ACC112 (cell line): ENCODE results near the gene INPP4A.
A peak's percentile ranks its signal among the peaks of the same experiment; 100 is the strongest.

Source experiments
- H2AFZ ChIP-seq: fragments of 200-600 bp; sonication (generic); one replicate; pipeline ENCODE4 v1.6.0; 2017; ENCODE audit warnings: antibody characterized with exemption, low read length; ENCODE audit not compliant: unreplicated experiment
- H3K27ac ChIP-seq: fragments of 200-600 bp; sonication (generic); 2 replicates; pipeline ENCODE4 v1.5.1; 2014; ENCODE audit warnings: low read depth, mild to moderate bottlenecking, antibody characterized with exemption, low read length, moderate library complexity
- H3K27me3 ChIP-seq: fragments of 200-600 bp; sonication (generic); 2 replicates; pipeline ENCODE4 v1.6.1; 2014; ENCODE audit warnings: mild to moderate bottlenecking, antibody characterized with exemption, low read length, moderate library complexity, mixed read lengths; ENCODE audit not compliant: insufficient read depth
- H3K36me3 ChIP-seq: fragments of 200-600 bp; sonication (generic); 2 replicates; pipeline ENCODE4 v1.6.1; 2016; ENCODE audit warnings: mild to moderate bottlenecking, antibody characterized with exemption, low read length, moderate library complexity, mixed read lengths; ENCODE audit not compliant: insufficient read depth
- H3K4me1 ChIP-seq: fragments of 200-600 bp; sonication (generic); one replicate; pipeline ENCODE4 v1.6.1; 2016; ENCODE audit warnings: low read length, mixed read lengths; ENCODE audit not compliant: insufficient read depth, unreplicated experiment, control insufficient read depth
- H3K4me3 ChIP-seq: fragments of 200-600 bp; sonication (generic); 2 replicates; pipeline ENCODE4 v1.5.1; 2014; ENCODE audit warnings: mild to moderate bottlenecking, low read depth, low read length
- H3K79me2 ChIP-seq: fragments of 200-600 bp; sonication (generic); one replicate; pipeline ENCODE4 v1.6.0; 2016; ENCODE audit warnings: low read length; ENCODE audit not compliant: control insufficient read depth, unreplicated experiment, insufficient read depth

Gene INPP4A

DNA sequence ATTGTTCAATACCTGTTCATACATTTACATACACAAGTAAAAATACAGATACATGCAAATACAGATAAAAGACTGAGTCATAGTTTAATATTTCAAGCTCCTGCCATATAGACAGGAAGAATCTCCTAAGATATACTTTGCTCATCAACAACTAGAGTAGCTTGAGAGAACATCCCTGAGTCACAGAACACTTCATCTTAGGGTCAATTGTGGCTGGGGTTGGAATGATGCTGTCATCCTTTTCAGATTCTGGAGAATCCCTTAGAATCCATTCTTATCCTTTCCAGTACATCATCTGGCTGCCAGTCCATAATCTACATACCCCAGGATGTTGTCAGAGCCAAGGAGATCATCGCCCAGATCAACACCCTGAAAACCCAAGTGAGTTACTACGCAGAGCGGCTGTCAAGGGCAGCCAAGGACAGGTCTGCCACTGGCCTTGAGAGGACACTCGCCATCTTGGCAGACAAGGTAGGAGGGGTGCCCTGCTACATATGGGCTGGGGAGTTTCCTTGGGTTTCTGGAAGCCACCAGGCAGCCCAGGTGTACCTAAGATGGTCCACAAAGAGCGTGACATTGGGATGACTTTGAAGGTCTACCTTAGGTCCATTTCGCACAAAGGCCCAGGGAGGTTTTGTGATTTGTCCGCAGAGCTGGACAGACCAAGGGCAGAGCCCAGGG is 108.0 kb downstream of the INPP4A start:
- Histone ChIP-seq H3K4me1 (no peaks in the 10 kb centered on the region), H3K27ac (no peak overlapping the region), H3K4me3 (no peak overlapping the region), H3K36me3 (no peaks in the 10 kb centered on the region; the same call in 1 of the 2 replicates), H3K27me3 (no peaks in the 10 kb centered on the region), H3K79me2 (no peaks in the 10 kb centered on the region), H2AFZ (no peak overlapping the region)

DNA sequence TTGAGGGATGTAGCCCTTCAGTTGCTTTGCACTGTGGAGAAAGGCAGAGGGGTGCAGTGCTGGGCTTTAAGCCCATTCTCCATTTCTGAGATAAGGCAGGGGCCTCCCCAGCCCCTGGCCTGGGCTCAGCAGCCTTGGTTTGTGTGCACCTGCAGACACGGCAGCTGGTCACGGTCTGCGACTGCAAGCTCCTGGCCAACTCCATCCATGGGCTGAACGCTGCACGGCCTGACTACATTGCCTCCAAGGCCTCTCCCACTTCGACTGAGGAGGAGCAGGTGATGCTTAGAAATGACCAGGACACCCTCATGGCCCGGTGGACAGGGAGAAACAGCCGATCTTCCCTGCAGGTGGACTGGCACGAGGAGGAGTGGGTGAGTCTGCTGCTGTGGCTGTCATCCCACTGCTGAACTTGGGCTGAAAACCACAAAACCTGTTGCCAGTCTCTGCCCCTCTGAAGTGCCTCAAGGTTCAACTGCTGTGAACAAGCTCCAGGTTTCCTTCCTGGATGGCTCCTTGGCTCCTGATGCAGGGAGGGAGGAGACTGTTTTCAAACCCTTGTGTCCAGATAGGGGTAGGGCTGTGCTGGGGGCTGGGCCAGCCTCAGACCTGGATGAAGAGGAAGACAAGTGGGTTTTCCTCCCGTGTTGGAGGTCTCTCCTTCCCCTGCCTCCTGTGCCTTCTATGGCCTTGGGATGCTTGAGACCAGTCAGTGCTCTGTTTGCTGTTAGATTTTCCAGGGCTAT is 109.6 kb downstream of the INPP4A start:
- H3K79me2 ChIP-seq = no peaks in the 10 kb centered on the region
- no peak overlapping the region for H3K4me3 ChIP-seq
- H3K36me3 ChIP-seq = no peaks in the 10 kb centered on the region; the same call in 1 of the 2 replicates

DNA sequence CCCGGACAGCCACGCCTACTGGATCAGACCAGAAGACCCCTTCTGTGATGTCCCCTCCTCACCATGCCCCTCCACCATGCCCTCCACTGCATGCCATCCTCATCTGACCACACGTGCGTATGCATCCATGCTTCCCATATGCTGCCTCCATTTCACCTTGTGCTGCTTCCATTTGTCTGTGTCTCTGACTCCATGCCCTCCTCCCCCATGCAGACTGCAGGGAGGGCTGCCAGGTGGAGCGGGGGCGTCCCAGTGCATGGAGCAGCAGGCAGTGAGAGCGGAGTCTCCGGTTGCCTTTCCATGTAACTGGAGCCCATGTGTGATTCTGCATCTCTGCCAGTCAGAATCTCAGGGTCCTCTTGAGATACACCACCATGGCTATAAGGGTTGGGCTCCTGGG is 111.0 kb downstream of the INPP4A start:
- H3K27me3 ChIP-seq = no peaks in the 10 kb centered on the region
- H3K4me1 ChIP-seq = peaks cover 14% of the 10 kb centered on the region
- no peaks in the 10 kb centered on the region for H3K79me2 ChIP-seq
- no peak overlapping the region for H2AFZ ChIP-seq
- no peak overlapping the region for H3K27ac ChIP-seq
- no peak overlapping the region for H3K4me3 ChIP-seq
- no peaks in the 10 kb centered on the region; the same call in 1 of the 2 replicates for H3K36me3 ChIP-seq

More for the DNA sequence above, 109.6 kb downstream of the INPP4A start:
- no peak overlapping the region for H2AFZ ChIP-seq
- H3K4me1 ChIP-seq = peaks cover under 1% of the 10 kb centered on the region
- H3K27me3 ChIP-seq = no peaks in the 10 kb centered on the region
- no peak overlapping the region for H3K27ac ChIP-seq

DNA sequence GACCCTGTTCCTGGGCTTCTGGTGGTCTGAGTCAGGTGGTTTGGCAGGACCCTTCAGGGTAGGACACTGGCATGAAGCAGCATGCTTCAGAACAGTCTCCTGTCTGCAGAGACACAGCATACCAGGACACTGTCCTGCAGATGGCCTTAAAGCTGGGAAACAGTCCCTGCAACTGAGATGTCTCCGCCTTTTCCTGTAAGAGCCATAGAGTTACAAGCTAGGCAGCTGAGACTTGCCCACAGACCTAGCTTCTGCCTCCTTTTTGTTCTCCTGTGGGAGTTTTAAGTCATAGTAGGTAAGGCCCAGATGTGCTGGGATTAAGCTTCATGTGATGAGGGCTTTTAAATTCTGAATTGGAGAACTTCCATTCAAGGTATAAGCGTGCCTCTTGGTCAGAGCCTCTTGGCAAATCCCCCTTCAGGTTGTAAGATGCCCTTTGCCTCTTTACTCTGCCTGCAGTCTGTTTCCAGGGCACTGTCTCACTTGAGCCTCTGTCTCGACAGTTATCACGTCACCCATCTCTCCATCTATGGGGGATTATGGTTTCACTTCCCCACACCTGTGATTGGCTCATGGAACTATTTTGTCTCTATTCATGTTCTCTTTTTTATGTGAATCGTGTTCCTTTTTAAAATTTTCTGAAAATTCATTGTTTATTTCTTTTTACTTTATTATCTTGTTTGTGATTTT is 111.8 kb downstream of the INPP4A start:
- H3K36me3 ChIP-seq = no peaks in the 10 kb centered on the region; the same call in 1 of the 2 replicates
- no peak overlapping the region for H2AFZ ChIP-seq
- no peak overlapping the region for H3K27ac ChIP-seq
- no peak overlapping the region for H3K4me3 ChIP-seq
- no peaks in the 10 kb centered on the region for H3K79me2 ChIP-seq
- H3K27me3 ChIP-seq = no peaks in the 10 kb centered on the region
- H3K4me1 ChIP-seq = peaks cover 14% of the 10 kb centered on the region

DNA sequence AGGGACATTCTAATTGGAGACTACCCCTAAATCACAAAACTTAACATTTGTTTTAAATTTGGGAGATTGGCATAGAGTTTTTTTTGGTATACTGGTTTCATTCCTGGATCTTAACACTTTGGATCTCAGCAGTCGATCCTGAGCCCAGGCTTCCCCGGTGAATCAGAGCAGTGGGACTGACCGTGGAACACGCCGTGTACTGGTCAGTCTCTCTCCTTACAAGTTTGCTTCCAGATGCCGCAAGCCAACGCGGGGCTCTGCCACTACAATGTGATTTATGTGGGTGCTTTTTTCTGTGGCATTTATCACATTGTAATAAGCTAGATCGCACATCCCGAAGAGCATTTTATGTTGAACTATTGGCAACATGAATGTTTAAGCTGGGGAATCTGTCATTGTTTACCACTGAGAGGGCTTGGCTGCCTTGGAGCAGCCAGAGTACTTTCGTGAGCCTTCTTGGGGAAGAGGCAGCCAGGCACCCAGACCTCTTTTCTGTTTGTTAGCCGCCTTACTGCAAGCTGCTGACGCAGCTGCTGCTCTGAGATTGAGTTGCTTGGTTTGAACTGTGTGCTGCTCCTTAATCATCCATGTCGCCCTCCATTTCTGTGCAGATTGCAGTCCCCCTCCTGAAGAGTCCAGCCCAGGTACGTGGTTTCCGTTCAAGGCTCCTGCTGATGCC is 114.3 kb downstream of the INPP4A start:
- no peaks in the 10 kb centered on the region for H3K79me2 ChIP-seq
- H2AFZ ChIP-seq = no peak overlapping the region
- no peak overlapping the region for H3K27ac ChIP-seq
- no peaks in the 10 kb centered on the region for H3K36me3 ChIP-seq
- H3K27me3 ChIP-seq = no peaks in the 10 kb centered on the region
- no peak overlapping the region for H3K4me3 ChIP-seq
- H3K4me1 ChIP-seq = peaks cover 14% of the 10 kb centered on the region

DNA sequence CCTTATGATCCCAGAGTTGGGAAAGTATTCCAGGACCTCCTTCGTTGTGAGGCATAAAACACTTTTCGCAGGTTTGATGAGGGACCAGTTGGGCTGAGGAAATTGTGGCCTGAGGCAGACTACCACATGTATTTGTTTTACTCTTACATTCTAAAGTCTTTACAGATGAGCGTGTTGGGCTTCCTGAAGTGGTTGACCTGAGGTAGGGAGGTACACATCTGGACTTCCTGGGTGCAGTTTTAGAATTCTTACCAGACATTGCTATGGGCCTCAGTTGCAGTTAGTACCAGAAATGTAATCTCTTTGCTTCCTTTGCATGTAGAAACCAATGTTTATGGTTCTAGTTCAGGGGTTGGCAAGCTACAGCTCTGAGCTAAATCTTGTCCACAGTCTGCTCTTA is 114.9 kb downstream of the INPP4A start:
- H3K79me2 ChIP-seq = no peaks in the 10 kb centered on the region
- no peak overlapping the region for H3K4me3 ChIP-seq
- H3K4me1 ChIP-seq = peaks cover 14% of the 10 kb centered on the region
- no peak overlapping the region for H3K27ac ChIP-seq
- no peaks in the 10 kb centered on the region for H3K27me3 ChIP-seq
- H3K36me3 ChIP-seq = no peaks in the 10 kb centered on the region
- no peak overlapping the region for H2AFZ ChIP-seq

DNA sequence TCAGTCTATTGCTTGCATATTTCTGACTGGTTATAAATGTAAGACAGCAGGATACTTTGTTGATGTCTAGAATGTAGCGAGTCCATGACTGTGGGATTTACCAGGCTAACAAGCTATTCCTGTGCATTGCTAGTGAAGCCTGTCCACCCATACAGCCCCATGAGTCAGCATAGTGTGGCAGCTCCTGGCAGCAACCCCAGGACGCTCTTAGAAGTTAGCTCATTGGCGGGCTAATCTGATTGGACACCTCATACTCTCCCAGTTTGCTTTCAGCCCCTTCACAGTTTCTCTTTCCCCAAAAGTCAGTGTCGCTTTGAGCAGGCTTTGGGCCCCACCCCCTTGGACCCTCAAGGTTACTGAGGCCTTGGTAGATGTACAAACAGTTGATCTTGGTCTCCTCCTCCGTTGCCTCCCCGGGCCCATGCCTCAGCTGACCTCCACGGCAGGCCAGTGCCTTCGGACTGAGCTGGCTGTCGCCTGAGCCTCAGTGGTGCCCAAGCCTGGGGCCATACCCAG is 115.7 kb downstream of the INPP4A start:
- H2AFZ ChIP-seq = no peak overlapping the region

DNA sequence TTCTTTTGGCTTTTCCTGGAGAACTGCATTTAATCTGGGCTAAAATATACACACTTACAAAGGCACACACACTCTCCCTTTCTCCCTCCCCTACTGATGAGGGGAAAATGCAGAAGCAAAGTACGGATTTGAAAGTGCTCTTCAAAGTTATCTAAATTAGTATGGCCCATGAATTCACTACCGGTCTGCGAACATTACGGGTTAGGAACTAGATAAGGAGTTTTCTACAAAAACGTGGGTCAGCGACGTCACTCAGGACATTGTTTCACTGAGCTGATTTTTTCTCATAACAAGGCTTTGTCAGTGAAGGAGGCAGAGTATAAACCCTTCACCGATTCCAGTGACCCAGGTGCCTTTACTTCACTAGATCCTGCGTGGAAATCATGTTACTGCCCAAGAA is 116.4 kb downstream of the INPP4A start:
- H3K27me3 ChIP-seq = no peaks in the 10 kb centered on the region
- H3K4me3 ChIP-seq = no peak overlapping the region
- H3K27ac ChIP-seq = no peak overlapping the region
- H2AFZ ChIP-seq = no peak overlapping the region
- no peaks in the 10 kb centered on the region for H3K79me2 ChIP-seq
- H3K36me3 ChIP-seq = no peaks in the 10 kb centered on the region
- peaks cover 14% of the 10 kb centered on the region for H3K4me1 ChIP-seq

More for the DNA sequence above, 115.7 kb downstream of the INPP4A start:
- H3K27ac ChIP-seq = peak overlapping the region; percentile 31; the same call in 1 of the 2 replicates
- no peaks in the 10 kb centered on the region for H3K79me2 ChIP-seq
- H3K4me1 ChIP-seq = peaks cover 14% of the 10 kb centered on the region
- H3K27me3 ChIP-seq = no peaks in the 10 kb centered on the region
- no peaks in the 10 kb centered on the region for H3K36me3 ChIP-seq
- H3K4me3 ChIP-seq = no peak overlapping the region

DNA sequence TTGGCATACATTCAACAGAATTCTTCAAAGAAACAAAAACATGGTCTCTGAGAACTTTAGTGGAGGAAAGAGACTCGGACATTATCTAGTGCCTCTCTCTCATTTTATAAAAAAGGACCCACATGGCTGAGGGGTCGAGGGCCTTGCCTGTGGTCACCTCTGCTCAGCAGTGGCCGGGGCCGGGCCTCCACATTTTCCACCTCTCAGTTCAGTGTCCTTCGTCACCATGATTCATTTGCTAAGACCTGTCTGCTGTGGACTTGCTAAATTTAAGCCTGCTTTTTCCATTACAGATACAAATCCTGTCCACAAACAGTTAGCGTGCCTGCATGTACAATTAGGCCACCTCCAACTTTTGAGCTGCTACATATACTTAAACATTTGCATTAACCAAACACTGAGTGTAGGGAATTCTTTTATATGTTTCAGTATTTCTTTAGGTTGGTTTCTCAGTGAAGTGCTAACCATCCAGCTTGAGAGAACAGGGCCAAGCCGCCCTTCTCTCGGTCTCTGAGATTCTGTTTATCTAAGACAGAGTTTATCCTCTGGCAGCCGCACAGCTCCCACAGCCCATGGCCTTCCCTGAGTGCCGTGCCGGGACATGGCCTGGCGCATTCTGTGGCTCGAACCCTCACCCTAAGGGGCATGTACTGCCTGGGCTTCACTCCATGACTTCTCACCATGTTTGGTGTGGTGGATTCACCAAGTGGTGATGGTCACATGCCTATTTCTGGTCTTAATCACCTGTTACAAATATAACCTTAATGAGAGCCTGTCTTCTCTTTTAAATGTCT is 117.4 kb downstream of the INPP4A start:
- Histone ChIP-seq H3K4me3 (no peak overlapping the region), H3K27me3 (no peaks in the 10 kb centered on the region), H3K79me2 (no peaks in the 10 kb centered on the region), H3K36me3 (no peaks in the 10 kb centered on the region), H3K27ac (no peak overlapping the region), H2AFZ (no peak overlapping the region), H3K4me1 (peaks cover 14% of the 10 kb centered on the region)
